OCI-LY7 (cell line): ENCODE measurements around the gene SRPK2. TPM values are rescaled to one million over a fixed set of nuclear protein-coding genes. Genes with fewer than 3 reads are reported as not detected.
"Not testable (repeated sequence)": the region's sequence is repeated elsewhere in the genome, so short reads cannot be mapped to it uniquely, and the experiment has no call there.

Experiments used
- BruUV-seq: library from RNA; stranded (reverse); fragments of 400-500 nt; replicated peaks from 2 replicates; lab custom pipeline; 2021; lab: Mats Ljungman, UMichigan
- CTCF ChIA-PET: fragments of 300-600 bp; sonication (Branson Sonifier 250); formaldehyde crosslinking; loops from one replicate; lab custom pipeline; 2022; ENCODE audit warnings: antibody characterized with exemption; ENCODE audit not compliant: unreplicated experiment; lab: Charles Lee
- POLR2A ChIA-PET: fragments of 300-600 bp; sonication (Branson Sonifier 250); formaldehyde crosslinking; loops from one replicate; lab custom pipeline; 2022; ENCODE audit warnings: antibody characterized with exemption; lab: Charles Lee
- DNase-seq: peaks from one replicate; pipeline ENCODE4 v3.0.0-alpha.2; 2015; ENCODE audit warnings: low spot score
- H2AFZ ChIP-seq: fragments of 200-600 bp; sonication (generic), shearing (Covaris generic); 2 replicates; pipeline ENCODE4 v1.6.1; 2014; ENCODE audit warnings: mild to moderate bottlenecking, antibody characterized with exemption, low read length, moderate library complexity
- H3K27ac ChIP-seq: fragments of 200-600 bp; sonication (generic); 2 replicates; pipeline ENCODE4 v1.5.1; 2014; ENCODE audit warnings: mixed run types, low read depth, mild to moderate bottlenecking, moderate library complexity, low read length, inconsistent platforms; ENCODE audit not compliant: poor library complexity, severe bottlenecking
- H3K36me3 ChIP-seq: fragments of 200-600 bp; sonication (generic); 2 replicates; pipeline ENCODE4 v1.6.1; 2014; ENCODE audit warnings: mild to moderate bottlenecking, antibody characterized with exemption, low read length, moderate library complexity, mixed read lengths; ENCODE audit not compliant: insufficient read depth
- H3K4me1 ChIP-seq: fragments of 200-600 bp; sonication (generic); 2 replicates; pipeline ENCODE4 v1.5.1; 2014; ENCODE audit warnings: mild to moderate bottlenecking, low read length; ENCODE audit not compliant: insufficient read depth, poor library complexity, severe bottlenecking
- H3K4me2 ChIP-seq: fragments of 200-600 bp; sonication (generic); 2 replicates; pipeline ENCODE4 v1.6.1; 2014; ENCODE audit warnings: mild to moderate bottlenecking, low read length
- H3K4me3 ChIP-seq: fragments of 200-600 bp; sonication (generic); 2 replicates; pipeline ENCODE4 v1.5.1; 2014; ENCODE audit warnings: mild to moderate bottlenecking, low read depth, low read length; ENCODE audit not compliant: poor library complexity, severe bottlenecking
- H3K79me2 ChIP-seq: fragments of 200-600 bp; sonication (generic); 2 replicates; pipeline ENCODE4 v1.6.1; 2016; ENCODE audit warnings: low read depth, mild to moderate bottlenecking, low read length, moderate library complexity, mixed read lengths; ENCODE audit not compliant: insufficient read depth
- H3K9me2 ChIP-seq: fragments of 200-600 bp; sonication (generic); 2 replicates; pipeline ENCODE4 v1.6.1; 2016; ENCODE audit warnings: mild to moderate bottlenecking, low read length, mixed read lengths; ENCODE audit not compliant: insufficient read depth
- H3K9me3 ChIP-seq: fragments of 200-600 bp; sonication (generic); 2 replicates; pipeline ENCODE4 v1.6.1; 2014; ENCODE audit warnings: mild to moderate bottlenecking, mixed run types, low read length, mixed read lengths
- H4K20me1 ChIP-seq: fragments of 200-600 bp; sonication (generic); 2 replicates; pipeline ENCODE4 v1.6.1; 2014; ENCODE audit warnings: mild to moderate bottlenecking, antibody characterized with exemption, low read length, moderate library complexity, mixed read lengths; ENCODE audit not compliant: insufficient read depth
- CTCF ChIP-seq: fragments of 200-600 bp; sonication (generic); conservative IDR thresholded peaks from 2 replicates; pipeline ENCODE4 v1.5.1; 2014; ENCODE audit warnings: mild to moderate bottlenecking, antibody characterized with exemption, low read length, moderate library complexity, mixed read lengths
- EZH2phosphoT487 ChIP-seq: fragments of 200-600 bp; sonication (generic); IDR thresholded peaks from 2 replicates; pipeline ENCODE4 v1.6.1; 2018; ENCODE audit warnings: low read depth, borderline replicate concordance, mild to moderate bottlenecking, mixed run types, antibody characterized with exemption, low read length, moderate library complexity, mixed read lengths
- intact Hi-C: fragments of 100-400 bp; cut with micrococcal nuclease; formaldehyde crosslinking; loops from one replicate; pipeline ENCODE4 v1.10.0; 2022; ENCODE audit not compliant: unreplicated experiment
- total RNA-seq, 2 experiments: library from RNA; depleted of rRNA in 1 of 2; stranded (reverse); fragments of >200 nt in 1 of 2; shearing (Covaris generic) in 1 of 2; gene quantifications; 2 replicates each; pipeline ENCODE4 v1.2.3, GENCODE V29; 2014 to 2022

SRPK2 gene
- total RNA-seq, 2 experiments from 2014 or later: 22.1 to 26.8 TPM

GRCh38 chr7:105365541-105366534, 22.9 kb downstream of the SRPK2 start:
- no peak overlapping the region for H2AFZ ChIP-seq
- H4K20me1 ChIP-seq: no peaks in the 10 kb centered on the region; the same call in 1 of the 2 replicates
- H3K9me3 ChIP-seq: no peaks in the 10 kb centered on the region
- H3K4me1 ChIP-seq: no peaks in the 10 kb centered on the region
- H3K36me3 ChIP-seq: no peaks in the 10 kb centered on the region
- H3K4me2 ChIP-seq: no peak overlapping the region
- peaks cover 11% of the 10 kb centered on the region; the same call in 1 of the 2 replicates for H3K79me2 ChIP-seq
- BruUV-seq: no TSS peak
- H3K27ac ChIP-seq: no peak overlapping the region
- no peak overlapping the region for H3K4me3 ChIP-seq
- ChIA-PET POLR2A (interaction anchor here (0.9 to 1.7 kb wide), 3 partner anchors 10 to 16 kb away, joined by 3 to 4 read pairs (median 3); no protein-coding TSS in a partner anchor), CTCF (no interaction called here)
- H3K9me2 ChIP-seq: no peaks in the 10 kb centered on the region
- no peak for TF ChIP-seq EZH2phosphoT487
- no peak for TF ChIP-seq CTCF
- intact Hi-C loops: no loop called here
- DNase-seq: no peak

- no peak for DNase-seq
- BruUV-seq: no TSS peak
- Histone ChIP-seq H3K4me3 (no peak overlapping the region), H2AFZ (no peak overlapping the region), H3K36me3 (no peaks in the 10 kb centered on the region), H3K79me2 (peaks cover 7% of the 10 kb centered on the region; the same call in 1 of the 2 replicates), H3K4me2 (no peak overlapping the region), H3K4me1 (no peaks in the 10 kb centered on the region), H3K27ac (no peak overlapping the region), H4K20me1 (no peaks in the 10 kb centered on the region), H3K9me2 (no peaks in the 10 kb centered on the region), H3K9me3 (no peaks in the 10 kb centered on the region)
- TF ChIP-seq CTCF: no peak
- no peak for TF ChIP-seq EZH2phosphoT487
- intact Hi-C loops: no loop called here
- POLR2A ChIA-PET: no interaction called here
- CTCF ChIA-PET: no interaction called here
Measured at GRCh38 chr7:105364684-105365083, 24.0 kb downstream of the SRPK2 start.

- H3K9me2 ChIP-seq, H3K4me3 ChIP-seq, H3K36me3 ChIP-seq, BruUV-seq, H3K9me3 ChIP-seq, POLR2A ChIA-PET, DNase-seq, H4K20me1 ChIP-seq, H3K27ac ChIP-seq, H3K4me1 ChIP-seq, CTCF ChIA-PET, H2AFZ ChIP-seq, H3K79me2 ChIP-seq, intact Hi-C loops, H3K4me2 ChIP-seq: not testable (repeated sequence)
Measured at GRCh38 chr7:105363657-105364056, 25.1 kb downstream of the SRPK2 start.

GRCh38 chr7:105362685-105363084, 26.0 kb downstream of the SRPK2 start:
- DNase-seq, H3K27ac ChIP-seq, H3K4me3 ChIP-seq, H3K9me2 ChIP-seq, H3K36me3 ChIP-seq, H3K4me2 ChIP-seq, intact Hi-C loops, H4K20me1 ChIP-seq, CTCF ChIA-PET, H3K9me3 ChIP-seq, H3K4me1 ChIP-seq, H2AFZ ChIP-seq, BruUV-seq, H3K79me2 ChIP-seq: not testable (repeated sequence)
- POLR2A ChIA-PET: interaction anchor here (0.5 kb wide), 1 partner anchor 23 kb away, joined by 3 read pairs; no protein-coding TSS in a partner anchor

- H3K4me3 ChIP-seq, POLR2A ChIA-PET, intact Hi-C loops: not testable (repeated sequence)
Measured at GRCh38 chr7:105361995-105362394, 26.7 kb downstream of the SRPK2 start.

More at GRCh38 chr7:105361995-105362394, 26.7 kb downstream of the SRPK2 start:
- CTCF ChIA-PET, H3K36me3 ChIP-seq, H3K79me2 ChIP-seq, H3K9me3 ChIP-seq, H3K9me2 ChIP-seq, H4K20me1 ChIP-seq, DNase-seq, BruUV-seq, H2AFZ ChIP-seq, H3K4me2 ChIP-seq, H3K4me1 ChIP-seq, H3K27ac ChIP-seq: not testable (repeated sequence)
